CD4-positive, alpha-beta T cell treated with Interleukin-4 for 4 hours (primary cell): ENCODE measurements around the gene ADSL.

ENCODE experiments used
- DNase-seq: peaks from one replicate; pipeline ENCODE4 v3.0.0-alpha.2; 2020

ADSL gene

DNA sequence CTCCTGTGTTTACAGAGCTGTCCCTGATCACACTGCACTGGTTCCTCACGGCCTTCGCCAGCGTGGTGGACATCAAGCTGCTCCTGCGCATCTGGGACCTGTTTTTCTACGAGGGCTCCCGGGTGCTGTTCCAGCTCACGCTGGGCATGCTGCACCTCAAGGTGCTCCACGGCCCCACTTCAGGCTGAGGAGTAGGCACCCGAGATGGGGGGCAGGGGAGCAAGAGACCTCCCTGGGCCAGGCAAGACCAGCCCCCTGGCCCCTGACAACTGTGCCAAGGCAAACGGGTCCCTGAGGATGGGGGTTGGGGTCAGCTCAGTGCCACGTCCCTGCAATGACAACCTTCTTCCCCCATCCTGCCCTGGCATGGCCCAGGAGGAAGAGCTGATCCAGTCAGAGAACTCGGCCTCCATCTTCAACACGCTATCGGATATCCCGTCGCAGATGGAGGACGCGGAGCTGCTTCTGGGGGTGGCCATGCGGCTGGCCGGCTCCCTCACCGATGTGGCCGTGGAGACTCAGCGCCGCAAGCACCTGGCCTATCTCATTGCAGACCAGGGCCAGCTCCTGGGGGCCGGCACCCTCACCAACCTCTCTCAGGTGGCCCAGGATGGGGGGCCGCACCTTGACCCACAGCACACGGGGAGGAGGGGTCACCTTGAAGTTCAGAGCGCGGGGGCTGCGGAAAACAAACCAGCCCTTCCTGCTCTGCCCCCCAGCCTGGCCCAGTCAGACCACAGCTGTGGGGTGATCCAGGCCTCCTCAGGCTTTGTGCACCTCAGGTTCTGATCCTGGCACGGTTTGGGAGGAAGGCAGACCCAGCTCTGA, 60.0 kb downstream of the ADSL start:
- DNase-seq = no peak

DNA sequence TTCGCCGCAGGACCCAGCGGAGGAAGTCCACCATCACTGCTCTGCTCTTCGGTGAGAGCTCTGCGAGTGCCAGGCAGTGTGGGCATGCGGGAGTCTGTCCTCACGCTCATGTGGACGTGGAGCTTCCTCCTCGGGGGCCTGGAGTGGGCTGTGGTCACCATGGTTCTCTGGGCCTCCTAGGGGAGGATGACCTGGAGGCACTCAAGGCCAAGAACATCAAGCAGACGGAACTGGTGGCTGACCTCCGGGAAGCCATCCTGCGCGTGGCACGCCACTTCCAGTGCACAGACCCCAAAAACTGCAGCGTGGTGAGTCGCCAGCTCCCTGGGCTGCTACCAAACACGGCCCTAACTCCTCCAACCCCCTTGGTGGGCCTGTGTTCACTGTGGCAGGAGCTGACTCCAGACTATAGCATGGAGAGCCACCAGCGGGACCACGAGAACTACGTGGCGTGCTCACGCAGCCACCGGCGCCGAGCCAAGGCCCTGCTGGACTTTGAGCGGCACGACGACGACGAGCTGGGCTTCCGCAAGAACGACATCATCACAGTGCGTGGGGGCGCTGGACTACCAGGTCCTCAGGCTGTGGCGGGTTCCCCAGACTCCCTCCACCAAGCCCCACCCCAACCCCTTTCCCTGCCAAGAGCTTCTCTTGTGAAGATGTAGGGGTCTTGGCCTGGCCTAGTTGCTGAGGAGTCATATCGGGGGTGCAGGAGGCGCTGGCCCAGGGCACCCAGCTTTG, 60.9 kb downstream of the ADSL start:
- no peak for DNase-seq

DNA sequence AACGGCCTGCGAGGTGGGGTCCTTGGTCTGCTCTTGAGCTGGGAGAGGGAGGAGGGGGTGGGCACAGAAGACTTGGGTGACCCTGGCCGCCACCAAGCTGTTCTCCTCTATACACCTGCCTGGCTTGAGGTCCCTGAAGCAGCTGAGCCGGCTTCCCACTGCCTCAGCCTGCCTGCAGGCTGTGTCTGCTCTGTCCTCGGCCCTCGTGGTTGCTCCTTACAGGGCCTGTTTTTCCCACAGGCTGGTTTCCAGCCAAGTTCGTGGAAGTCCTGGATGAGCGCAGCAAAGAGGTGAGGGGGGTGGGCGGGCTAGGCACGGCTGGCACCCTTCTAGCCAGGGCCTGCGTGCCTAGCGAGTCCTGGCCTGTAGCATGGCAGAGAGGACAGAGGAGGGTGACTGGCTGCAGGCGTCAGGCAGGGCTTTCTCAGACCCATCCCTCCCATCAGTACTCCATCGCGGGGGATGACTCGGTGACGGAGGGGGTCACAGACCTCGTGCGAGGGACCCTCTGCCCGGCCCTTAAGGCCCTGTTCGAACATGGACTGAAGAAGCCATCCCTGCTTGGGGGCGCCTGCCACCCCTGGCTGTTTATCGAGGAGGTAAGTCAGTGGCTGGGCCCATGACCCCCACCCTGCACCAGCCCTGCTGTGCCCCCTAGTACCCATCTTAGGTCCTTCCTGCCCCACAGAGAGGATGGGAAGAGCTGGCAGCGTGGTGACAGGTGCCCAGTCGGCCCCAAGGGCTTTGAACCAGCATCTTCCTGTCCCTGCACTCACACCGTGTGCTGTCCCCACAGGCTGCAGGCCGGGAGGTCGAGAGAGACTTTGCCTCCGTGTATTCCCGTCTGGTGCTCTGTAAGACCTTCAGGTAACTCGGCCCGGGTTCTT, 61.8 kb downstream of the ADSL start:
- no peak for DNase-seq

DNA sequence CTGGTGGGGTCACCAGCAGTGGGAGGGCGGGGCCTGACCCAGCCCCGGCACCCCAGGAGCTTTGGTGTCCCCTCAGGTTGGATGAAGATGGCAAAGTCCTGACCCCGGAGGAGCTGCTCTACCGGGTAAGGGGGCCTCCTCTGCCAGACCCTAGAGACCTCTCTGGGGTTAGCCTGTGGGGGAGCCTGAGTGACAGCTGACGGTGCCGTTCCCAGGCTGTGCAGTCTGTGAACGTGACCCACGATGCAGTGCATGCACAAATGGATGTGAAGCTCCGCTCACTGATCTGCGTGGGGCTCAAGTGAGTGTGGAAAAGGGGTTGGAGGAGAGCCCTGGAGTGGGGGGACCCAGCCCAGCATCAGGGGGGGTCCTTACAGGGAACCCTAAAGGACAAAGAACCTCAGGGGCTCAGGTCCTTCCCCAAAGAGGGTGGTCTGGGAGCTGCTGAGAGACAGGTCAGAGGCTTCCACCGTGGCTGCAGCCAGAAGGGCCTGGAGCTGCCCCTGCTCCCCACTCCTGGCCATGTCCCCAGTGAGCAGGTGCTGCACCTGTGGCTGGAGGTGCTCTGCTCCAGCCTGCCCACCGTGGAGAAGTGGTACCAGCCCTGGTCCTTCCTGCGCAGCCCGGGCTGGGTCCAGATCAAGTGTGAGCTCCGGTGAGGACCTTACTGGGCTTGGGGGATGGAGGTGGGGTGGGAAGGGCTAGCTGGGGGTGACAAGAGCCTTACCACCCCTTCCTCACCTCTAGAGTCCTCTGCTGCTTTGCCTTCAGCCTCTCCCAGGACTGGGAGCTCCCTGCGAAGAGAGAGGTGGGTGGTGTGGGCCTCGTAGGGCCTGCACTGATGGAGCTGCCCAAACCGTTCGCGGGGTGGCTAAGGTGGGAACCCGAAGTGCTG, 62.7 kb downstream of the ADSL start:
- no peak for DNase-seq

DNA sequence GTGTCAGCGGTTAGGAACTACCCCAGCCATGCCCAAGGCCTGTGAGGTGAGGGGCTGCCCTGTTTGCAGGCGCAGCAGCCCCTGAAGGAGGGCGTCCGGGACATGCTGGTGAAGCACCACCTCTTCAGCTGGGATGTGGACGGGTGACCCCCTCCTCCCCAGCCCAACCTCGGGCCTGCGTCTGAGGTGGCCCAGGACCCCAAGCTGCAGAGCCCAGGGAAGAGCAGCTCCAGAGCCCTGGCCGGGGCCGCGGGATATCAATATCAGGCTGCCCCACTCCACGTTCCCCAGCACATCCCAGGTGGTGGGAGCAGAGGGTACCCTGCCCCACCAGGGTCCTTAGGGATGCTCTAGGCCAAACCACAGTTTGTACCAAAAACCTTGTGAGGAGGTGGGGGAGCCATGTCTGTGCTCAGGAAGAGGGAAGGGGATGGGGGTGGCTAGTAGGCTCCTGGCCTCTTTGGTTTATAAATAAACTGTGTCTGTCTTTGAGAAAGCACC, 63.4 kb downstream of the ADSL start:
- no peak for DNase-seq

DNA sequence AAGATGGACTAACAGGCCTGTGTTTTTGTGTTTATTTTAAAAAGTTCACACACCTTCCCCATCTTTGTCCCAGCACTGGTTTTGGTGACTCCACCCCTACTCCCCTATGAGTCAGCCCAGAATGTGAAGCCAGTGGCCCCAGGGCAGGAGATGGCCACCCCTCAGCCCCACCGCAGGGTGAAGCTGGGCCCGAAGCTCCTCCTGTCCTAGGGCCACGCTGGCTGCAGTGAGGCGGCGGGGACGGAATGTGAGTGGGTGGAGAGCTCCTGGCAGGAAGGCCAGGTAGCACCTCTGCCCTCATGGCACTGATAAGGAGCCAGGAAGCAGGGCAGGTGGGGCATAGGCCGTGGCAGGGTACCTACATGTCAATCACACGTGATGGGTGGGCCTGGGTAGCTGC, 64.0 kb downstream of the ADSL start:
- DNase-seq = no peak

DNA sequence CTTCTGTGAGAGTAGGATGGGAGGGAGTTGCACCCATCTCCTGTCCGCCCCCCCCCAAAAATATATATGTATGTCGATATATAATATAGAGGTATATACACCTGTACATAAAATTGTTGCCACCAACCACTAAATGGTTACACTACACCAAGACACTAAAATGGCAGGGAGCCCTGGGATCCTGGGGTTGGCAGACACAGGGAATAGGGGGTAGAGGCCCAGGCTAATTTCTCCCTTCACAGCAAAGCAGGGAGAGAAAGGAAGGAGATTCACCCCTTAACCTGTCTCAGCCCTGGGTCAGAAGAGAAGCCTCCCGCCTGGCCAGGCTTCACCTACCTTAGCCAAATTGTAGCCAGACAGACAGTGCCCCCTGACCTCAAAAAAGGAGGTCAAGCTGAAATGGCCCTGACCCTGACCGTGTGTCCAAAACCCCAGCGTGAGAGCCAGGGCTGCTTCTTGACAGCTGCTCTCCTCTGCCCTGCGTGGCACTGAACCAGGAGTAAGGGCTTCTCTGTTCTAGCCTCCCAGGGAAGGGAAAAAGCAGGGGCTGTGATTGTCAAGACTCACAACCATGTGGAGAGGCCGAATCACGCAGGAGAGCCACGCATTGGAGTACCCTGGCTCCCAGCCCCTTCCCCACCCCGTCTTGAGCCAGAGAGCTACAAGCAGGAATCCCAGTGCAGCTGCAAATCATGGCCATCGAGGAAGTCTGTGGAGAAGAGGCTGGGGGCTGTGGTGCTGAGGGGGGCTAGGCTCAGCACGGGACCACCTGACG, 64.6 kb downstream of the ADSL start:
- DNase-seq = no peak

DNA sequence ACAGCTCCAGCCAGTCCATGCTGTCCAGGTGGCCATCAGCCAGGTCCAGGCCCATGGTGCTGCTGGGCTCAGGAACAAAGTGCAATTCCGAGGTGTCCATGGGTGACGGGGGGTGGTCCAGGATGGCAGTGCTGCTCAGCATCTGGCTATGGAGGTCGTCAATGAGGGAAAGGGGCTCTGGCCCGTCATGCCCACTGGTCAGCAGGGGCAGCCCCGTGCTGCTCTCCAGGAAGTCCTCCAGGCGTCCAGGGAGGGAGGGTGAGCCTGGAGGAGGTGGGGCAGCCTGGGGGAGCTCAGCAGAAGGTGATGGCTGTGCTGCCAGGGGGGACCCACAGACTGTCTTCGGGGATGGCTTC, 65.2 kb downstream of the ADSL start:
- DNase-seq = no peak

DNA sequence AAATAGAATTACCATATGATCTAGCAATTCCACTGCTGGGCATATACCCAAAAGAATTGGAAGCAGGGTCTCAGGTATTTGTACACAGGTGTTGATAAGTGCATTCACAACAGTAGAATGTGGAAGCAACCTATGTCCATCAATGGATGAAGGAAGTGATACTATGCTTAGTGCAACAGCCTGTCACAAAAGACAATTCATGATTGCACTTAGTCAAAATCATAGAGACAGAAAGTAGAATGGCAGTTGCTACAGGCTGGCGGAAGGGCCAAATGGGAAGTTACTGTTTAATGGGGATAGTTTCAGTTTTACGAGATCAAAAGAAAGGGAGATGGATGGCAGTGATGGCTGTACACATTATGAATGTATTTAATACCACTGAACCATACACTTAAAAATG, 66.1 kb downstream of the ADSL start:
- DNase-seq = no peak

DNA sequence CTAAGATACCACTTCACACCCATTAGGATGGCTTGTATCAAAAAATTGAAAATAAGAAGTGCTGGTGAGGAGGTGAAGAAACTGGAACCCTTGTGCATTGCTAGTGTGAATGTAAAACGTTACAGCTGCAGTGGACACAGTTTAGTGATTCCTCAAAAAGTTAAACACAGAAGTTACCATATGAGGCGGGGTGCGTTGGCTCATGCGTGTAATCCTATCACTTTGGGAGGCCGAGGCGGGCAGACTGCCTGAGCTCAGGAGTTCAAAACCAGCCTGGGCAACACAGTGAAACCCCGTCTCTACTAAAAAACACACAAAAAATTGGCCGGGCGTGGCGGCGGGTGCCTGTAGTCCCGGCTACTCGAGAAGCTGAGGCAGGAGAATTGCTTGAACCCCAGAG, 67.6 kb downstream of the ADSL start:
- no peak for DNase-seq

DNA sequence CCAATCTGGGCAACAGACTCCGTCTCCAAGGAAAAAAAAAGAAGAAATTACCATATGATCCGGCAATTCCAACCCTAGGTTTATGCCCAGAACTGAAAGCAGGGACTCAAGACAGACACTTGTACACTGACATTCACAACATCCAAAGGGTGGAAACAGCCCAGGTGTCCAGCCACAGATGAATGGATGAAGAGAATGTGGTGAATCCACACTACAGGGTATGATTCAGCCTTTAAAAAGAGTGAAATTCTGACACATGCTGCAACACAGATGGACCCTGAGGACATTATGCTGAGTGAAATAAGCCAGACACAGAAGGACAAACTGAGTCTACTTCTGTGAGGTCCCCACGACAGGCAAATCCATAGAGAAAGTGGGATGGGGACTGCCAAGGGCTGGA, 68.0 kb downstream of the ADSL start:
- no peak for DNase-seq

DNA sequence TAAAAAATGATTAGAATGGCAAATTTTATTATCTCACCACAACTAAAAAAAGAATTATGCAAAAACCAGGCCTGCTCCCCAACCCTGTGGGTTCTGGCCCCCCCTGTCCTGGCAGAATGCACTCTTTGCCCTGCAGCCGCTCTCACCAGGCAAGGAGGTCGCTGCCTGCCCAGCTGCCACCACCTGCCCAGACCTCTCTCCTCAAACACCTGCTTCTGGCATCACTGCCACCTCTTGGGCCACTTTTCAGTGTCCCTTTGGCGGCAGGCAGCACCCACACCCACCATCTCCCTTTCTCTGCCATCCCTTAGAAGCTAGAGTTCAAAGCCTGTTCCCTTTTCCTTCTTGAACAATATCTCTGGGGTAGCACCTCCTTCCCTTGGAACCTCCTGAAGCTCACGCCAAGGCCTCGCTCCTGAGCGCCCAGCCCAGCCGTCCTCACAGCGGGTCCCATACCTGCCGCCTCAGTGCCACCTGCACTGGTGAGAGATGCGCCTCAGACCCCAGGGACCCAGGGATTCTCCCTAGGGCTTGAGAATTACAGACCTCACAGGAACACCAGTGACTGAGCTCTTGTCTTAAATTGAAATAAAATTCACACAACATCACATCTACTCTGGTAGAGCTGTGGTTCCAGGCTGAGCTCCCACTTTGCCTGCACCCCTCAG, 68.7 kb downstream of the ADSL start:
- no peak for DNase-seq

DNA sequence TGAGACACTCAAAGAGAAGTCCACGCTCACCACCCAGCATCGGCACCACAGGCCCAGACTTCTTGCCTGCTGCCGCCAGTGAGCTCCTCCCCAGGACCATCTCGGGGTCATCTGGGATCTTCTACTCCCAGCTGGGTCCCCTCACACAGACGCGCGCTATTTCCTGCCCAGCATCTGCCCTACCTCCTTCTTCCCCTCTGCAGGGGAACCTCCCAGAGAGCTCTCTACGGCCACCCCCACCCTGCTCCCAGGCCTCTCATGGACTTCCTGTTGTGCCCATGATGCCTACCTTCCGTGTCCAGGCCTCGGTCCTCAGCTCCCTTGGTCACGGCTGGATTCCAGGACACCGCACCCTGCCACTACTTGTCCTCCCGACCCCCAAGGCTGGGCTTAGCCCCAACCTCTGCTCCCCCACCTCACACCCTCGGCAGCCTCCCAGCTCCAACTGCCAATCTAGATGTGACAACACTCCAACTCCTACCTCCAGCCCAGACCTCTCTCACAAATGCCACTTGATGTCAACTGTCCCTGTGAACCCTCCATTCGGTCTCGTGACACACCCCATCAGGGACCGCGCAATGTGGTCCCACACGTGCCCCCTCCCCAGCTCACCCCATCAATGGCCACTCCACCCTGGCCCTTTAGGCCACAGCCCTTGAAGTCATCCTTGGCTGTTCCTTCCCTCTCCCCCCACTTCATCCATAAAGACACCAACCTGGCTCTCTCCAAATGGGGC, 69.4 kb downstream of the ADSL start:
- DNase-seq = no peak

DNA sequence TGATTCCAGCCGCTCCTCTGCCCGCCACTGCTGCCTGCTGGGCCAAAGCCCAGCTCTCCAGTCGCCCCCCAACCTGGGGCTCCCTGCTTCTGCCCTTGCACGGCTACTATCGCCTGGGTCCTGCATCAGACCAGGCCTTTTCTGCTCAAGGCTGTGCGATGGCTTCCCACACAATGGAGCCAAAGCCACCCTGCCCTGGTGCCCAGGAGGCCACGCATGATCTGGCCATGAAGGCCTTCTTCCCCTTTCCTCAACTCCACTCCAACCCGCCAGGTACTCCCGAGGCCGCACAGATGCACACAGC, 69.9 kb downstream of the ADSL start:
- DNase-seq = no peak

DNA sequence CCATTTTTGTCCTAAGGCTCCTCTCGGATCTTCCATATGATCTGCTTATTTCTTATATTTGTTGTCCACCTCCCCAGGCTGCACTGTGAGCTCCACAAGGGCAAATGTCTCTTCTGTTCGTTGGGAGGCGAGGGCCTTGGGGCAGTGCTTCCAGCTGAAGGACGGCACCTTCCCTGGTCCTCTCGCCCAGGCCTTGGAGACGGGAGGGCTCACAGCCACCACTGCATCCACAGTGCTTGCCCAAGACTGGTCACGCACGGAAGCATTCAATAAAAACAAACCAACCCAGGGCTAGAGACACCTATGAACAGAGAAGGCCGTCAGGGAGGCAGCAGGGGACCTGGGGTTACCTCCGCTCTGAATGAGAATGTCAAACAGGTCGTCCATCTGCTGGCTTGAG, 70.3 kb downstream of the ADSL start:
- DNase-seq = no peak

DNA sequence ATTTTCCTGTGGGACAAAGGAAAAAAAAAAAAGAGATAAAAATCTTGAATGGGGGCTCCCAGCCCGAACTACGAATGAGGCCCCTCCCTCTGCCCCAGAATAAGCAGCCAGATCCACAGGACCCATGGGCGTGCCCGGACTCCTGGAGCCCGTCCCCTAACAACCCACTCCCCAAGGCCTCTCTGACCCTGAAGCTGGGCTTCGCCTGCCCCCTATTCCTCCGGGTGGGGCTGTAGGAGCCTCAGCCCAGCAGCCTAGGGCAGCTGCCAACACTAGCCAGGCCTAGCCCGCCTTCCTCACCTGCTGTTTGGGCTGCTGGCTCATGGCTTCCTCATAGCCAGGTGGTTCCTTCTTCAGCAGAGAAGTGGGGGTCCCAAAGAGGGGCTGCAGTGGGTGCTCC, 70.7 kb downstream of the ADSL start:
- no peak for DNase-seq

DNA sequence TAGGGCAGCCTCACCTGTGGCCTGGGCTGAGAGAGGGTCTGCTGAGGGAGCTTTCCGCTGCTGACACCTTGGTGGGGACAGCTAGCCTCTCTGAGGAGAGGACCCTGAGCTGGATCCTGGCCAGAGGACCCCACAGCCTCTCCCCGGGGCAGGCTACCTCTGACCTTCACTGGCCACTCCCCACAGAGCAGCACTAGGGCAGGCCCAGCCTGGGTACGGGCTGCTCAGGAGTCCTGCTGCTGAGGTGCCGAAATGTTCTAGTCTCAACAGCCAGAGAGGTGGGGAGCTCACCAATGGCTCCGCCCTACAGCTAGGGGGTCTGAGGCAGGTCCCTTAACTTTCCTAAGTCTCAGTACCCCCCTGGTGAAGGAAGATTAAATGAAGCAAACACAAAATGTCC, 71.6 kb downstream of the ADSL start:
- no peak for DNase-seq

DNA sequence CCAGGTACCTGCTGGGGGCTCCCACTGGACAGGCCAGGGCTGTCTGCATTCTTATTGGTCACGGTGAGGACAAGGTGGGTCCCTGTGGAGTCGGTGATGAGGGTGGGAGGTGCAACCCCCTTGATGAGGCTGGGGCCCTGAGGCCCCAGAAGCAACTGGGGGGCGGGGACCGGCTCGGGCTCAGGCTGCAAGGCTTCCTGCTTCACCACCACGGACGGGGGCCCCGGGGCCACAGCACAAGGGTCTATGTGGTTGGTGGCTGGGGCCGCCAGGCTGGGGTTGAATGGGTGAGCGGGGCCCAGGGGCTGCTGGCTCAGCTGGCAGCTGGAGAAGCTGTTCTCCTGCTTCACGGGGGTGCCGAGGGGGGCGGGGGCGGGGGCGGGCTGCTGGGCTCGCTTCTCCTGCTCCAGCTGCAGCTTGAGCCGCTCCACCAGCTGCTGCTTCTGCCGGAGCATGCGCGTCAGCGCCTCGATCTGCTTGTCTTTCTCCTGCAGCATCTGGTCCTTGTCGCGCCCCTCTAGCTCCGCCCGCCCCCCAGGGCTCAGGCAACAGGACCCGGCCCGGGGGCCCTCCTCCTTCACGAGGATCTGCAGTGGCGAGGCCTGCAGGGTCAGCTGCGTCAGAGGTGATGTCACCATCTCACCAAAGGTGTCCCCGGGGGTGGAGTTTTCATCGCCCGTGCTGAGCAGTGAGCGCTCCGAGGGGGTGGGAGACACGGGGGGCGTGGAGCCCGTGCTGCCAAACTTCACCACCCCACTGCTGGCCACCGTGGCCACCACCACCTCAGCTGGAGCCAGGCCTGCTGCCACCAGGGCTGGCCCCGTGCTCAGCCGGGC, 72.3 kb downstream of the ADSL start:
- DNase-seq = no peak

DNA sequence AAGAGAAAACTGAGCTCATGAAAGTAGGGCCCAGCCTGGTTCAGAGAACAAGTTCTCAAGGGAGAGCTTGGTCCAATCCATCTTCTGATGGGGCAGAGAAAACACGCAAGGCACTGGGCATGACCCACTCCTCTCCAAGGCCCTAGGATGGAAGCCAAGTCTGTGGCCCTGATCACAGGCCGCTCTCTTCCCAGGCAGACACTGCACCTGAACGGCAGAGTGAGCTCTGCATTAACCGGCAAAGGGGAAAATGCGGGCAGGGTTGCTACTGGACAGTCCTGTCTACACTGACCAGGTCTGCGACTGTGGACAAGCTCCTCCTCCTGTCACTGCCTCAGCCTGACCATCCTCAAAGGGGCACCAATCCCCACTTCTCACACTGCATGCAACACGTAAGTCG, 73.4 kb downstream of the ADSL start:
- DNase-seq = no peak
